CD8-positive, alpha-beta memory T cell (primary cell): ENCODE measurements around the gene SLC30A3. TPM values are rescaled to one million over a fixed set of nuclear protein-coding genes. Genes with fewer than 3 reads are reported as not detected.
A peak's percentile ranks its signal among the peaks of the same experiment; 100 is the strongest.
"Not testable (repeated sequence)": the region's sequence is repeated elsewhere in the genome, so short reads cannot be mapped to it uniquely, and the experiment has no call there.

Experiments used
- CTCF ChIA-PET: fragments of 350-600 bp; sonication (Branson Sonifier 250); formaldehyde crosslinking; loops from one replicate; lab custom pipeline; 2021; ENCODE audit warnings: antibody characterized with exemption; lab: Charles Lee
- POLR2A ChIA-PET: fragments of 350-600 bp; sonication (Branson Sonifier 250); formaldehyde crosslinking; loops from one replicate; lab custom pipeline; 2021; ENCODE audit warnings: antibody characterized with exemption; lab: Charles Lee
- DNase-seq, 5 donors: peaks; one replicate each; pipeline versions ENCODE4 v3.0.0 to v3.0.0-alpha.2; 2020 to 2022; ENCODE audit warnings: mixed read lengths in 1 of 5
- H3K27ac ChIP-seq: one replicate; pipeline ENCODE4 v1.7.0; 2013; ENCODE audit warnings: low read depth, mild to moderate bottlenecking, low read length, moderate library complexity
- H3K27me3 ChIP-seq: 2 replicates; pipeline ENCODE4 v1.7.0; 2013; ENCODE audit warnings: low read length, mild to moderate bottlenecking; ENCODE audit not compliant: insufficient read depth, poor library complexity, severe bottlenecking
- H3K36me3 ChIP-seq: 2 replicates; pipeline ENCODE4 v1.7.0; 2013; ENCODE audit warnings: mild to moderate bottlenecking, low read length, moderate library complexity; ENCODE audit not compliant: insufficient read depth
- H3K4me1 ChIP-seq: 2 replicates; pipeline ENCODE4 v1.7.0; 2013; ENCODE audit warnings: mild to moderate bottlenecking, low read length, moderate library complexity; ENCODE audit not compliant: insufficient read depth
- H3K4me3 ChIP-seq: 2 replicates; pipeline ENCODE4 v1.7.0; 2013; ENCODE audit warnings: mild to moderate bottlenecking, low read length
- H3K9me3 ChIP-seq: 2 replicates; pipeline ENCODE4 v1.7.0; 2013; ENCODE audit warnings: mild to moderate bottlenecking, low read length
- H3K27ac Mint-ChIP-seq, 8 donors: one replicate each; pipeline ENCODE4 v1.8.0; 2020 to 2021; ENCODE audit warnings: mixed read lengths in 8 of 8, mild to moderate bottlenecking in 6 of 8, inconsistent platforms in 3 of 8, moderate library complexity in 3 of 8
- H3K27me3 Mint-ChIP-seq, 2 donors: one replicate each; pipeline ENCODE4 v1.8.0; 2020 to 2021; ENCODE audit warnings: mixed read lengths in 2 of 2, mild to moderate bottlenecking in 1 of 2, moderate library complexity in 1 of 2
- H3K36me3 Mint-ChIP-seq, 3 donors: one replicate each; pipeline ENCODE4 v1.8.0; 2020 to 2021; ENCODE audit warnings: mixed read lengths in 3 of 3, inconsistent platforms in 1 of 3, mild to moderate bottlenecking in 1 of 3
- H3K4me1 Mint-ChIP-seq, 3 donors: one replicate each; pipeline ENCODE4 v1.8.0; 2020 to 2021; ENCODE audit warnings: mixed read lengths in 3 of 3, inconsistent platforms in 1 of 3, mild to moderate bottlenecking in 1 of 3
- H3K4me3 Mint-ChIP-seq, 7 donors: one replicate each; pipeline ENCODE4 v1.8.0; 2020 to 2021; ENCODE audit warnings: mixed read lengths in 7 of 7, mild to moderate bottlenecking in 6 of 7, moderate library complexity in 4 of 7, inconsistent platforms in 2 of 7
- H3K9me3 Mint-ChIP-seq, 5 donors: one replicate each; pipeline ENCODE4 v1.8.0; 2020 to 2022; ENCODE audit warnings: mixed read lengths in 5 of 5, mild to moderate bottlenecking in 3 of 5, moderate library complexity in 2 of 5, inconsistent platforms in 1 of 5
- polyA plus RNA-seq: library from polyadenylated mRNA; unstranded; fragments of 300-500 nt; fragmentation: Illumina TruSeq; gene quantifications from one replicate; pipeline ENCODE4 v1.2.3, GENCODE V29; 2021
- total RNA-seq, 2 experiments: library from RNA; stranded (reverse); gene quantifications; one replicate each; pipeline ENCODE4 v1.2.3, GENCODE V29; 2021

The SLC30A3 gene
- total and polyA plus RNA-seq, 3 experiments from 2014 or later: 0.33 to 0.55 TPM; not detected in 1

- H3K27me3 ChIP-seq: peaks cover 7% of the 10 kb centered on the region
- DNase-seq: peak in 4 of 5 donors; percentile 6 to 38 (median 9)
- ChIA-PET POLR2A (no interaction called here), CTCF (no interaction called here)
- no peaks in the 10 kb centered on the region for H3K4me1 ChIP-seq
- no peak overlapping the region for H3K27ac ChIP-seq
- Mint-ChIP-seq H3K36me3 (peaks cover 7 to 18% (median 12%) of the 10 kb centered on the region in 3 donors), H3K9me3 (no peaks in the 10 kb centered on the region), H3K4me1 (peaks cover 0 to 18% (median 5%) of the 10 kb centered on the region in 3 donors), H3K4me3 (peak overlapping the region in 6 of 7 donors; percentile 24 to 62 (median 49)), H3K27ac (no peak overlapping the region), H3K27me3 (peaks cover 11 to 22% of the 10 kb centered on the region in 2 donors)
- H3K9me3 ChIP-seq: no peaks in the 10 kb centered on the region
- peaks cover 4% of the 10 kb centered on the region for H3K36me3 ChIP-seq
- no peak overlapping the region for H3K4me3 ChIP-seq
Observed at GRCh38 chr2:27306573-27307286, 43.9 kb upstream of the SLC30A3 start.

DNA sequence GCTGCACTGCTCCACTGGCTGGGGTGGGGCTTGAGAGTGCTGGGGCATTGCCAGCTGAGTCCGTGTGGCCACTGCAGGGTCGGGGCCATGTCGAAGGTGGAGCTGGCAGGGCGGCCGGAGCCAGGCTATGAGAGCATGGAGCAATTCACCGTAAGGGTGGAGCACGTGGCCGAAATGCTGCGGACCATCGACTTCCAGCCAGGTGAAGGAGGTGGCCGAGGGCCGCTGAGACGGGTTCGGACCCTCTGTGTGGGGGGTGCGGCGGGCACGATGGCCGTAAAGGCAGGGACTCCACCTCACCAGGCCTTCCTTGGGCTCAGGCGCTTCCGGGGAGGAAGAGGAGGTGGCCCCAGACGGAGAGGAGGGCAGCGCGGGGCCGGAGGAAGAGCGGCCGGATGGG, 43.3 kb upstream of the SLC30A3 start:
- H3K27me3 Mint-ChIP-seq: peaks cover 11 to 22% of the 10 kb centered on the region in 2 donors
- H3K27ac Mint-ChIP-seq: peak overlapping the region in 1 of 8 donors; percentile 57
- POLR2A ChIA-PET: no interaction called here
- Histone ChIP-seq H3K9me3 (no peaks in the 10 kb centered on the region), H3K4me3 (no peak overlapping the region), H3K27me3 (peaks cover 7% of the 10 kb centered on the region), H3K4me1 (no peaks in the 10 kb centered on the region), H3K27ac (no peak overlapping the region), H3K36me3 (no peaks in the 10 kb centered on the region)
- CTCF ChIA-PET: interaction anchor here (4.6 kb wide), 1 partner anchor 15 kb away, joined by 27 read pairs; the partner anchor contains the start of gene MPV17
- no peak for DNase-seq
- peaks cover 7 to 12% (median 9%) of the 10 kb centered on the region in 3 donors for H3K36me3 Mint-ChIP-seq
- H3K4me1 Mint-ChIP-seq: peaks cover 0 to 18% (median 4%) of the 10 kb centered on the region in 3 donors
- H3K9me3 Mint-ChIP-seq: no peaks in the 10 kb centered on the region
- H3K4me3 Mint-ChIP-seq: peak overlapping the region in 1 of 7 donors; percentile 47

- Histone ChIP-seq H3K9me3 (no peaks in the 10 kb centered on the region), H3K27me3 (peaks cover 7% of the 10 kb centered on the region), H3K36me3 (no peaks in the 10 kb centered on the region), H3K4me3 (no peak overlapping the region), H3K4me1 (no peaks in the 10 kb centered on the region), H3K27ac (no peak overlapping the region)
- no peak for DNase-seq
- Mint-ChIP-seq H3K27me3 (peaks cover 11 to 22% of the 10 kb centered on the region in 2 donors), H3K4me1 (peaks cover 0 to 18% (median 4%) of the 10 kb centered on the region in 3 donors), H3K9me3 (no peaks in the 10 kb centered on the region), H3K27ac (no peak overlapping the region), H3K36me3 (peaks cover 7 to 12% (median 9%) of the 10 kb centered on the region in 3 donors), H3K4me3 (peak overlapping the region in 1 of 7 donors; percentile 3)
- CTCF ChIA-PET: interaction anchor here (3.4 to 4.6 kb wide), 2 partner anchors 9 to 16 kb away, joined by 16 to 27 read pairs; partner anchors contain the start of gene MPV17
- POLR2A ChIA-PET: no interaction called here
Observed at GRCh38 chr2:27305516-27305915, 42.7 kb upstream of the SLC30A3 start.

- peak overlapping the region in 1 of 8 donors; percentile 78 for H3K27ac Mint-ChIP-seq
- H3K9me3 ChIP-seq: no peaks in the 10 kb centered on the region
- H3K4me1 Mint-ChIP-seq: peaks cover 0 to 18% (median 4%) of the 10 kb centered on the region in 3 donors
- ChIA-PET CTCF (interaction anchor here (2.1 to 4.6 kb wide), 5 partner anchors 10 to 379 kb away, joined by 4 to 32 read pairs (median 19); partner anchors contain the start of gene MPV17), POLR2A (no interaction called here)
- no peak for DNase-seq
- no peaks in the 10 kb centered on the region for H3K4me1 ChIP-seq
- H3K36me3 ChIP-seq: no peaks in the 10 kb centered on the region
- H3K4me3 ChIP-seq: no peak overlapping the region
- H3K36me3 Mint-ChIP-seq: peaks cover 5 to 9% (median 7%) of the 10 kb centered on the region in 3 donors
- H3K27me3 ChIP-seq: peaks cover 7% of the 10 kb centered on the region
- no peak overlapping the region for H3K27ac ChIP-seq
- no peaks in the 10 kb centered on the region for H3K9me3 Mint-ChIP-seq
- no peak overlapping the region for H3K4me3 Mint-ChIP-seq
- peaks cover 11 to 21% of the 10 kb centered on the region in 2 donors for H3K27me3 Mint-ChIP-seq
Observed at GRCh38 chr2:27304488-27305240, 41.8 kb upstream of the SLC30A3 start.

DNA sequence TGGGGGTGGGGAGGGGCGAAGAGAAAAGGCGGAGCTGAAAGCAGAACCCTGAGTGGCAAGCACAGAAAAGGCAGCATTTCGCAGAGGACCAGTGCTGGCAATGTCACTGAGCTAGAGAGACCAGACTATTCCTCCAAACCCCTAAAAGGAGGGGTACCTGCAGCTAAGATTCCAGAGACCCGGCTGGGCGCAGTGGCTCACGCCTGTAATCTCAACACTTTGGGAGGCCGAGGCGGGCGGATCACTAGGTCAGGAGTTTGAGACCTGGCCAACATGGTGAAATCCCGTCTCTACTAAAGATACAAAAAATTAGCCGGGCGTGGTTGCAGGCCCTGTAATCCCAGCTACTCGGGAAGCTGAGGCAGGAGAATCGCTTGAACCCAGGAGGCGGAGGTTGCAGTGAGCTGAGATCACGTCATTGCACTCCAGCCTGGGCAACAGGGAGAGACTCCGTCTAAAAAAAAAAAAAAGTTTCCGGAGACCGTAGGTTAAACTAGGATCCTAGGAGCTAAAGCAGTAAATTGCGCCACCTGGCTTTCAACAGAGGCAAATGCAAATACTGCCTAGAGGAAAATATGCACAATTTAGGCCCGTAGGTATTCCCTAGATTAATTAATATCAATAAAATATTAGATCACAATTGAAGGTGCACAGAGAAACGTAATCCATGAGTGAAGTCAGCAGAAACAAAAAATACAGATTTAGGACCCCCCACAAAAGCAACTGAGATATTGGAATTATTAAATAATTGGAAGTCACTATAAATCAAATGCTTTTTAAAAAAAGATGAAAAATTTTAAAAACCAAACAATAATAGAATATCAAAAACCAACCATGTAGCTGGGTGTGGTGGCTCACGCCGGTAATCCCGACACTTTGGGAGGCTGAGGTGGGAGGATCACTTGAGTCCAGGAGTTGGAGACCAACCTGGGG, 40.5 kb upstream of the SLC30A3 start:
- POLR2A ChIA-PET: interaction anchor here (0.6 kb wide), 2 partner anchors 25 to 84 kb away, joined by 3 read pairs; no protein-coding TSS in a partner anchor

GRCh38 chr2:27300606-27301005, 37.8 kb upstream of the SLC30A3 start:
- H3K9me3 ChIP-seq, H3K4me1 Mint-ChIP-seq, H3K27ac ChIP-seq, H3K4me1 ChIP-seq, H3K36me3 Mint-ChIP-seq, H3K4me3 ChIP-seq, H3K27ac Mint-ChIP-seq, POLR2A ChIA-PET, H3K36me3 ChIP-seq, H3K9me3 Mint-ChIP-seq, H3K4me3 Mint-ChIP-seq, H3K27me3 ChIP-seq, DNase-seq: not testable (repeated sequence)
- CTCF ChIA-PET: interaction anchor here (2.0 kb wide), 1 partner anchor 21 kb away, joined by 5 read pairs; no protein-coding TSS in a partner anchor
- H3K27me3 Mint-ChIP-seq: peaks cover 14 to 36% of the 10 kb centered on the region in 2 donors

More for the DNA sequence above, 40.5 kb upstream of the SLC30A3 start:
- Histone ChIP-seq H3K36me3 (no peaks in the 10 kb centered on the region), H3K9me3 (no peaks in the 10 kb centered on the region), H3K4me3 (peak overlapping the region; percentile 56), H3K27ac (no peak overlapping the region), H3K27me3 (peaks cover 7% of the 10 kb centered on the region), H3K4me1 (no peaks in the 10 kb centered on the region)
- DNase-seq: peak in 3 of 5 donors; percentile 16 to 55 (median 43)
- CTCF ChIA-PET: interaction anchor here (0.6 to 4.6 kb wide), 32 partner anchors 8 to 380 kb away, joined by 3 to 32 read pairs (median 4); partner anchors contain the start of genes DNAJC5G, EIF2B4, MPV17 and SLC30A3
- Mint-ChIP-seq H3K4me3 (peak overlapping the region; percentile 56 to 88 (median 69)), H3K27ac (peak overlapping the region in 5 of 8 donors; percentile 44 to 71 (median 66)), H3K36me3 (peaks cover 0 to under 1% (median 0%) of the 10 kb centered on the region in 3 donors), H3K9me3 (no peaks in the 10 kb centered on the region), H3K27me3 (peaks cover 17 to 25% of the 10 kb centered on the region in 2 donors), H3K4me1 (peaks cover 0 to 15% (median 4%) of the 10 kb centered on the region in 3 donors)
